GM18499 (cell line): ENCODE data around the gene CSRNP3.

ENCODE experiments used
- ATAC-seq: cut with Tn5 transposase; IDR thresholded peaks from one replicate; pipeline ENCODE4 v1.9.1; 2021; ENCODE audit warnings: moderate number of reproducible peaks; ENCODE audit not compliant: insufficient read depth, unreplicated experiment

The CSRNP3 gene

GRCh38 chr2:165467921-165468320 lies 1.6 kb upstream of the CSRNP3 start:
- no peak for ATAC-seq

- ATAC-seq = no peak
Measured at GRCh38 chr2:165470361-165470760, 863 bp downstream of the CSRNP3 start.

DNA sequence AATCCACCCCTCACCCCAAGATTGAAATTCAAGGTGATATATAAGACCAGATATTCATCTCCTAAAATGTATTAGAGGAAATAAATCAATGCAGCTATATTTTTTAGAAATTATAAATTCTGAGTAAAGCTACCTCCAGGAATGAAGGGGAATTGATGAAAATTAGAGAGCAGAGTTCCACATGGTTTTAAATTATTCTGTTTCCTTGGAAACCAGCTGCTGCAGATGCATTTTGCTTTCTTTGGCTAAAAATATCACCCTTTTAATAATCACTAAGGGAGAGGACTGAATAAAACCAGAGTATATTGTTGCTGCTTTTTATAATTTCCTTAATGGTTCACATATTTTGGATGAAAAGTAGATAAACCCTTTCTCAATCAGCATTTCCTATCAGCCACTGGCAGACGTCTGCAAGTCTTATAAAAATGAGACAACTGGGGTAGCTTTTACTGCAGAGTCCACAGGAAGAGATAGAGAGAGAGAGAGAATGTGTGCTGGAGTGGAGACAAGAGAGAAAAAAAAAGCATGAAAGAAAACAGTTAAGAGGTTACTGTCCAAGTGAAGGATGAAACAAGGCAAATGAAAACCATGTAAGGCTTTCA lies 2.0 kb downstream of the CSRNP3 start:
- ATAC-seq = no peak

DNA sequence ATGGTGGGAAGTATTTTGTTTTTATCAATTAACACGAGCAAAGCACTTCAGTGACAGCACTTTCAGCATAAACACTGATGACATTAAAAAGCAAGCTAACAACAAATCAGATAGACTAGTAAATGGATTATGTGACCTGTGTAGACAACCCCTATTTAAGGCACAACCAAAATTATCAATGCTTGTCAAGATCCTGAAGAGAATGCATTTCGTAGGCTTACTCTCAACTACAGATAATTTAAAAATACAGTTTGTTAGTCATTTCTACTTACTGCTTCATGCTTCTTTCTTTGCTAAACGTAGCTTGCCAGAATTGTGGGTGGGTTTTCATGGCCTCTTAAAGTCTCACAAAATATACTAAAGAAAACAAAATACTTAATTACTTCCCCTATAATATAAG lies 3.4 kb downstream of the CSRNP3 start:
- no peak for ATAC-seq

- ATAC-seq = no peak
Measured at GRCh38 chr2:165474619-165475276, 5.2 kb downstream of the CSRNP3 start.

DNA sequence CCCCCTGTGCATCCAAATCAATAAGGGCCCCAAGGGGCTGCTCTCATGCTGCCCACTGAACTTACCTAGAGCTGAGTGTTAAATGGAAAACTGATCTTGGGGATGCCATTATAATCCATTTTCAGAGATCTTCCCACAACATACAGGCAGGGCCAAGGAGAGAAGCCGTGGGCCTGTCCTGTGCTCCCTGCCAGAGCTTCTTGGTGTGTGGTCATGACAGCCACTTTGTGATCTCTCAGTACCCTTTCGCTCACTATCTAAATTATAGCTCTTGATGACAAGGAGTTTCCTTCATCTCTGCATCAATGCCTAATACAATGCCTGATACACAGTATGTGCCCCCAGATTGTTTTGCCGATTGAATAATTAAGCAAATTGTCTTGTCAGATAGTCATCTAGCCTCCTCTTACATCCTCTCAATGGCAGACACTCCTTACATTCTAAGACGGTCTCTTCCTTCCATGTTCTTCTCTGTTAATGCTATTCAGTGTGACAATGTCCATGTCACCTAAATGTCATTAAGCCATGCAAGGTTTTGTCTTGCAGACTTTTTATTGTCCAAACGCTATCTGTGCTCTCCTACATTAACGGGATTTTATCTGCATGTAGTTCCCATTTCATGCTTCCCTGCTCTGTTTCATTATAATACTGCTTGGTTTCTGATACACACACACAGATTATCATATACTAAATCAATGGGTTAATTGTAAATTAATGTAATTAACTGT lies 5.9 kb downstream of the CSRNP3 start:
- ATAC-seq = no peak

GRCh38 chr2:165479856-165480255 lies 10.4 kb downstream of the CSRNP3 start:
- ATAC-seq = no peak

DNA sequence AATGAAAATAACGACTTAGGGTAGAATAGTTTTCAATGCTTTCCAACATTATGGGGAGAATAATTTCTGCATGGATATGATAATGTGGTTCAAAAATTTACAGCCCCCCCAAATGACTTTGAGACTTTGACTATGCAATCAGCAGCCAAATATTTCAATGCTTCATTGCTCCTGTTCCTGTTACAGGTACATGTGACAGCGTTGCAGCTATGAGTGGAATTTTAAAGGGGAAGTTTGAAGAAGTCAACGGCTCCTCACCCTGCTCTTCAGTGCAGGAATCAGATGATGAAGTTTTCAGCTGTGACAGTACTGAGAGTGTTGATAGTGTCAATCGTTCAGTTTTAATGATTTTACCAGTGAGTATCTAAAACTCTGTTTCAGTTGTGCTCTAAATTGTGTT lies 25.1 kb downstream of the CSRNP3 start:
- no peak for ATAC-seq

- ATAC-seq = no peak
Measured at GRCh38 chr2:165497659-165498317, 28.3 kb downstream of the CSRNP3 start.

DNA sequence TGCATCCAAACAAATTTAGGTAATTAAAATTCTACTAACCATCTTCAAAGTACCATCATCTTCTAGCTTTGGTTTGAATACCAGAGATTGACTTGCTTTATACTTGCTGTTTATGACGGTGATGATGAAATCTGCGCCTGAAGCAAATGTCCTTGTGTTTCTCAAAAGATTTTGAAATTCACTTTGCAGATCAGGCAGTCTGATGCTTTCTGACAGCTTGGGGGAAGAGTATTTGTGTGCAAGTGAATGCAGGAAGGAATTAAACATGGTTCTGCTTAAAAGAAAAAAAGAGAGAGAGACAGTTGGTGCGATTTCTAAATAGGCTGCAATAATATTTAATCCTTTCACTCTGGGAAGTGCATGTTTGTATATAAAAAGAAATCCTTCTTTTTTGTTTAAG lies 29.6 kb downstream of the CSRNP3 start:
- no peak for ATAC-seq

- ATAC-seq = no peak
Measured at GRCh38 chr2:165500001-165500400, 30.5 kb downstream of the CSRNP3 start.

GRCh38 chr2:165500816-165501215 lies 31.3 kb downstream of the CSRNP3 start:
- ATAC-seq = no peak

DNA sequence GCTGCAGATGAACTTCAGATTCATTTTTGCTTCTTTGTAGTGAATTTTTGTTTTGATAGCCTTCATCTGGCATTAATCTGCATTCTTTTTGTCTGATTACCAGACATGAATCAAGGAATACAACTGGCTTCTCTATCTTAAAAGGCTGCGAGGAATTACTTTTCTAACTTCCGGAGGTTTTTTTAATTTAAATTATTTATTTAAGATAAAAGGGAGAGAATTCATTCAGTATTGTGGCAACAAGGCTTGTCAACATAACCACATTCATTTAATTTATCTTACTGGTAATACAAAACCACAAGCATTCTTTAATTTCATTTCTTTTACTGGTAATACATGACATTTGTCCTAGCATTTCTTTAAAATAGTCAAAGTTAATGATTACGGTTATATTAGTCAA lies 36.0 kb downstream of the CSRNP3 start:
- no peak for ATAC-seq

DNA sequence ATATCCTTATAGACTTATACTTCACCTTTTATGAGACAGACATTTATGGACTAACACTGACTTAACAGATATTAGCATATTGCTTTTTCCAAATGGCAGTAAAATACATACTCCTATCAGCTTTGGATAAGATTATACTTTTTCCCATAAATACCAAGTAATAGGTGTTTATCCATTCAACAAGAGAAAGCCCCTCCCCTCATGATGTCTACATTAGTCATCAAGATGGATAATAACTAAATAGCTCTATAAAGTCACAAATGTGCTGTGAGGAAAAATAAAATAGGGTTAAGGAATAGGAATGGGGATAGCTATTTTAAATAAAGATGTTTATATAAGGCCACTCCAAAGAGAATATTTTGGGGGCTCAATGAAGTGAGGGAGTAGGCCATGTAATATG lies 39.4 kb downstream of the CSRNP3 start:
- ATAC-seq = no peak

- ATAC-seq = no peak
Measured at GRCh38 chr2:165513479-165513878, 44.0 kb downstream of the CSRNP3 start.

DNA sequence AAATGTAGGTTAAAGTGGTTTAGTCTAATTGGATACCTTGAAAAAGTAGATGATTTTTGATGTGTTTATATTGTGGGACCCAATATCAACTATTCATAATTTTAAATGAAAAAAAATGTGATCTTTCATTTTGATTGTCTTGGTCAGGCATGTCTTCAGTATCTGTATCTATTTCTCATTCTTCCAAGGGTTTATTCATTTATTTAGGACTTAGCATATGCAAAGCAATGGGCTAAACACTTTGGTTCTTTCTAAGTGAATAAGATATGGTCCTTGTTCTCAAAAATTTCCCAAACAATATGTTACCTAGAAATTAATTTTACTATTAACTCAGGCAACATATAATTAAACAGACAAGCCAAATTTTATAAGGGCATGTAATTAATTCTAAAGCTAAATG lies 49.1 kb downstream of the CSRNP3 start:
- ATAC-seq = no peak

GRCh38 chr2:165522719-165523118 lies 53.2 kb downstream of the CSRNP3 start:
- no peak for ATAC-seq

DNA sequence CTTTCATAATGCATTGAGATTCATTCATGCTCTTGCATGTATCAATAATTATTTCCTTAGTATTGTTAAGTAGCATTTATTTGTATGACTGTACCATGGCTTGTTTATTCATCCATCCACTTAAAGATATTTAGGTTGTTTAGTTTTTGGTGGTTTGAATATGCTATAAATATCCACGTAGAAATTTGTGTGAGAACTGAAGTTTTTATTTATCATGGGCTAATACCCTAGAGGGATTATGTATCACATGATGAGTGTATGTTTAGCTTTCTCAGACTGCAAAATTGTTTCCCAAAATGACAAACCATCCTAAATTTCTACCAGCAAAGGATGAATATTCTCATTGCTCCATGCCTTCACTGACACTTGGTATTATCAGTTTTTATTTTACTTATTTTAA lies 55.2 kb downstream of the CSRNP3 start:
- ATAC-seq = no peak

DNA sequence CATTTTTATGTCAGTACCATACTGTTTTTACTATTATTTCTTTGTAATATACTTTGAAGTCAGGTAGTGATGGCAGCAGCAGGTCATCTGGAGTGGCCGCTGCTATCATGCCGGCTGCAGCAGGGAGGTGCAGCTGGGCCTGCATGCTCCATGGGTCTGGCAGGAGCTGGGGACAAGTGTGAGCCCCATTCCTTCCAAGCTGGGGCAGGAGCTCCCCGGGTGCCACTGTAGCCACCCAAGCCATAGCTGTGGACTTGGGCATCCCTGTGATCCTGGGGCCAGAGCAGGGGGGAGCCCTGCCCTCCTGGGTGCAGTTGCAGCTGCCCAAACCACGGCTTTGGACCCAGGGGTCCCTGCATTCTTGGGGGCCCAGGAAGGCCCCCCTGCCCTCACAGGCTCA lies 59.2 kb downstream of the CSRNP3 start:
- ATAC-seq = no peak

DNA sequence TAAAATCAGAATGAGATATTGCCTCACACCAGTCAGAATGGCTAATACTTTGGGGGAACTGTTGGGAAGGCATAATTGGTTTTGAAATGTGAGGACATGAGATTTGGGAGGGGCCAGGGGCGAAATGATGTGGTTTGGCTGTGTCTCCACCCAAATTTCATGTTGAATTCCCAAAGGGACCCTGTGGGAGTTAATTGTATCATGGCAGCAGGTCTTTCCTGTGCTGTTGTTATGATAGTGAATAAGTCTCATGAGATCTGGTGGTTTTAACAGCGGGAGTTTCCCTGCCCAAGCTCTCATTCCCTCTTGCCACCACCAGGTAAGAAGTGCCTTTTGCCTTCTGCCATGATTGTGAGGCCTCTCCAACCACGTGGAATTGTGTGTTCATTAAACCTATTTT lies 59.6 kb downstream of the CSRNP3 start:
- no peak for ATAC-seq

DNA sequence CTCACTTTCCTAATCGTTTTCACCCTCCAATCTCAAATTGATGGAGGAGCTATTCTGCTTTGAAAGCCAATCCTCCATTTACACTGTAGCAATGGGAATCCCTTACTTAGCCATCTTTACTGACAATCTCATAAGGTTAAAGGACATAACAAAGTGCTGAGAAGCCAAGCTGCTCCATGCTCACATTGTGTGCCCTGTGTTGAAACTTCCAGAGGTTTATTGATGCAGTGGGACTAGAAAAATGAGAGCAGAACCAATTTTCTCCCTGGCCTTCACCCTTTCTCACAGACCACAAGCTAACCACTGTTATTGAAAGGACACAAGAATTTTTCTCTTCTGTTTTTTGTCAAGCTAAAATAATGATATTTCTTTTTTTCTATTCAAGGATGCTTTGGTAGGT lies 63.8 kb downstream of the CSRNP3 start:
- ATAC-seq = no peak
